A549 treated with ZK216348 at 1 μM for 4 hours (cell line): ENCODE measurements around the gene DZIP1. TPM values are rescaled to one million over a fixed set of nuclear protein-coding genes. Genes with fewer than 3 reads are reported as not detected.

Experiments used
- total RNA-seq: library from RNA; stranded (reverse); fragments of 200-300 nt; extraction: Qiagen RNA extraction; gene quantifications from 5 replicates; pipeline ENCODE4 v1.2.3, GENCODE V29; 2022; ENCODE audit warnings: low read depth

DZIP1 gene, protein sequence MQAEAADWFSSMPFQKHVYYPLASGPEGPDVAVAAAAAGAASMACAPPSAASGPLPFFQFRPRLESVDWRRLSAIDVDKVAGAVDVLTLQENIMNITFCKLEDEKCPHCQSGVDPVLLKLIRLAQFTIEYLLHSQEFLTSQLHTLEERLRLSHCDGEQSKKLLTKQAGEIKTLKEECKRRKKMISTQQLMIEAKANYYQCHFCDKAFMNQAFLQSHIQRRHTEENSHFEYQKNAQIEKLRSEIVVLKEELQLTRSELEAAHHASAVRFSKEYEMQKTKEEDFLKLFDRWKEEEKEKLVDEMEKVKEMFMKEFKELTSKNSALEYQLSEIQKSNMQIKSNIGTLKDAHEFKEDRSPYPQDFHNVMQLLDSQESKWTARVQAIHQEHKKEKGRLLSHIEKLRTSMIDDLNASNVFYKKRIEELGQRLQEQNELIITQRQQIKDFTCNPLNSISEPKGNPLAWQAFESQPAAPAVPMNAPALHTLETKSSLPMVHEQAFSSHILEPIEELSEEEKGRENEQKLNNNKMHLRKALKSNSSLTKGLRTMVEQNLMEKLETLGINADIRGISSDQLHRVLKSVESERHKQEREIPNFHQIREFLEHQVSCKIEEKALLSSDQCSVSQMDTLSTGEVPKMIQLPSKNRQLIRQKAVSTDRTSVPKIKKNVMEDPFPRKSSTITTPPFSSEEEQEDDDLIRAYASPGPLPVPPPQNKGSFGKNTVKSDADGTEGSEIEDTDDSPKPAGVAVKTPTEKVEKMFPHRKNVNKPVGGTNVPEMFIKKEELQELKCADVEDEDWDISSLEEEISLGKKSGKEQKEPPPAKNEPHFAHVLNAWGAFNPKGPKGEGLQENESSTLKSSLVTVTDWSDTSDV
- 9.0 to 18.8 TPM (median 14.1 TPM) in 5 replicates for total RNA-seq

DNA sequence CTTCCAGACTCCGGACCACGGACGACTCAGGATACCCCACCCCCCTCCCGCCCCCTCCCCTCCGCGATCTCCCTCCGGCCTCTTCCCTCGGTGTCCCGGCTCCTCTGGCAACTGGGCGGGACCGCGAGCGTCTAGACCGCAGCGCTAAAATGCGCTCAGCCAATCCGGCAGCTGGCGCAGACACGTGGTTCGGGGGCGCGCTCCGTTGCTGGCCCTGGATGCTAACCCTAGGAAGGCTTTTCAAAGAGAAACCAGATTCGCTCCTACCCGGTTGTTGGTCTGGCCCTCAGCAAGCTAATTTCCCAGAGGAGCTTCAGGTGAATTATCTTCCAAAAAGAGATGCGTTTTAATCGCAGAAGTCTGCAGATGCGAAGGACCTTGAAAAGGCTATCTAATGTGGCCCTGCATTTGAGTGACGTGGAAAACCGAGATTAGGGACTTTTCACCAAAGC, at the start of gene DZIP1:
TSS of gene DZIP1 (minus strand) at position 106 of the 452 bp plus-strand sequence. CDS start 2,677 bp downstream, outside the sequence.

DNA sequence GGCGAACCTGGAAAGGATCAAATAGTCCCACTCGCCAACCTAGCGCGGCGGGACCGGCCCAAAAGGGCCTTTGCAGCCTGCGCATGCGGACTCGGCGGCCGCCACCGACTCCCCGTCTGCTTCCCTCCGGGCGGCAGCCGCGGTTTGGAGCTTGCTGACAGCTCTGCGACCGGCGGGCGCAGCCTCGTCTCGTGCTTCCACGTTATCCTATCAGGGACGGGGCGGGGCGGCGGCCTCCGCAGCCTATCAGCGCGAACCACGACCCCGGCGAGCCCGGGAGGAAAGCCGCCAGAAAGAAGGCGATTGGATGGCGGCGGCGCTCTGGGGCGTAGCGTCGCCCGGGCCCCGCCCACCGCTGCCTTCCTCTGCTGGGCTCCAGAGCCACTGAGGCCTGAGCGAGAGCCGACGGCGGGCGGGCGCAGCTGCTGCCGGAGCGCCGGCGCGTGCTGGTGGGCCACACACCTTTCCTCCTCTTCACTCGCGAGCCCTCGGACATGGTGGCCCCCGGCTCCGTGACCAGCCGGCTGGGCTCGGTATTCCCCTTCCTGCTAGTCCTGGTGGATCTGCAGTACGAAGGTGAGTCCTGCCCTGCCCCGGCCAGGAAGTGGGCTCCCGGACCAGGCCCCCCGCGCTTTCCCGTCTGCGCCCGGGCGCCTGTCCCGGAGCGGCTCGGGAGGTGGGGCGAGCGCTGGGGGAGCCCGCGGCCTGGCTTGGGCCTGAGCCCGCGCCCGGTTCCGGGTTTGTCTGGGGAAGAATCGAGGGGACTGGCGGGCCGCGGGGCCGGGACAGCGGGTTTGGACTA, 32.5 kb upstream of the DZIP1 start, which contains the start of gene DNAJC3:
TSS of gene DNAJC3 (plus strand) at position 378 of the 802 bp plus-strand sequence. CDS start at position 495, 117 bp downstream.

GRCh38 chr13:95552539-95553441, 91.7 kb downstream of the DZIP1 start, which contains the start of gene CLDN10:
Gene CLDN10 (plus strand): TSS chr13:95552720. CDS start chr13:95552754, 34 bp downstream.

Other genes starting within 250 kb of the DZIP1 start
- 0.18 to 0.20 TPM in 2 of 5 replicates, not detected in the others for gene CLDN10, start 92.0 kb downstream of the DZIP1 start, total RNA-seq
- 8.3 to 14.3 TPM (median 11.4 TPM) in 5 replicates for gene DNAJC3, start 32.4 kb upstream of the DZIP1 start, total RNA-seq